ENCODE measurements around the gene CCNC.

- TF ChIP-seq EZH2 (IDR thresholded peaks at IDR 0.05; ENCODE audit: low read depth, unreplicated experiment): no peak
- TF ChIP-seq REST (IDR thresholded peaks at IDR 0.05; ENCODE audit: unreplicated experiment): no peak
- TF ChIP-seq CTCF (conservative IDR thresholded peaks at IDR 0.05; ENCODE audit: low read depth in 2 of 2): peak; percentile 62 to 71
- no peak for TF ChIP-seq EZH2phosphoT487 (IDR thresholded peaks at IDR 0.05; ENCODE audit: unreplicated experiment)
- peak; percentile 98 for TF ChIP-seq POLR2AphosphoS5 (IDR thresholded peaks at IDR 0.05; ENCODE audit: low read depth)
- no peak for TF ChIP-seq ETS1 (IDR thresholded peaks at IDR 0.05)
- no peak for TF ChIP-seq NANOG (IDR thresholded peaks at IDR 0.05; ENCODE audit: borderline replicate concordance)
These were observed 47.4 kb downstream of the CCNC start for GRCh38 chr6:99520855-99521632.

All from GM23338 (cell line).